ENCODE measurements around the gene LGALS1. TPM values are rescaled to one million over a fixed set of nuclear protein-coding genes. Genes with fewer than 3 reads are reported as not detected.

LGALS1 gene
- total and polyA plus RNA-seq, 4 donors = 347 to 1,622 (median 947) TPM

- no peak overlapping the region for H3K4me3 ChIP-seq
- no peak for ATAC-seq (ENCODE audit: insufficient read depth, low FRiP score)
- H3K27ac ChIP-seq (ENCODE audit: low read depth in 1 of 2, low read length in 1 of 2) = no peak overlapping the region
- TF ChIP-seq CTCF (IDR thresholded peaks at IDR 0.05; ENCODE audit: control extremely low read depth, extremely low read depth) = no peak
- DNase-seq = no peak
- H3K4me1 ChIP-seq (ENCODE audit: control insufficient read depth in 5 of 5, insufficient read depth in 5 of 5, low read length in 5 of 5) = peaks cover 0 to 3% (median 0%) of the 10 kb centered on the region in 5 donors
- no peaks in the 10 kb centered on the region for H3K27me3 ChIP-seq (ENCODE audit: control insufficient read depth in 3 of 3, insufficient read depth in 3 of 3, low read length in 2 of 3)
- no peaks in the 10 kb centered on the region for H3K9me3 ChIP-seq (ENCODE audit: control insufficient read depth in 4 of 4, insufficient read depth in 3 of 4, low read length in 3 of 4)
- no peaks in the 10 kb centered on the region for H3K36me3 ChIP-seq (ENCODE audit: control insufficient read depth in 4 of 4, insufficient read depth in 4 of 4, low read length in 4 of 4)
- WGBS, 2 donors = 92 to 97% methylated on average over 10 of the region's 10 CpGs
- H3K9ac ChIP-seq (ENCODE audit: insufficient read depth in 1 of 2, low read length in 2 of 2) = no peak overlapping the region
These were observed 36.1 kb downstream of the LGALS1 start for GRCh38 chr22:37711490-37711889.

- DNase-seq (no peak), ATAC-seq (ENCODE audit: insufficient read depth, low FRiP score) (no peak)
- Histone ChIP-seq H3K27ac (ENCODE audit: low read depth in 1 of 2, low read length in 1 of 2) (no peak overlapping the region), H3K36me3 (ENCODE audit: control insufficient read depth in 4 of 4, insufficient read depth in 4 of 4, low read length in 4 of 4) (no peaks in the 10 kb centered on the region), H3K27me3 (ENCODE audit: control insufficient read depth in 3 of 3, insufficient read depth in 3 of 3, low read length in 2 of 3) (no peaks in the 10 kb centered on the region), H3K9ac (ENCODE audit: insufficient read depth in 1 of 2, low read length in 2 of 2) (no peak overlapping the region), H3K9me3 (ENCODE audit: control insufficient read depth in 4 of 4, insufficient read depth in 3 of 4, low read length in 3 of 4) (no peaks in the 10 kb centered on the region), H3K4me3 (no peak overlapping the region), H3K4me1 (ENCODE audit: control insufficient read depth in 5 of 5, insufficient read depth in 5 of 5, low read length in 5 of 5) (no peaks in the 10 kb centered on the region)
- WGBS, 2 donors = 89 to 96% methylated on average over 7 of the region's 7 CpGs
- TF ChIP-seq CTCF (IDR thresholded peaks at IDR 0.05; ENCODE audit: control extremely low read depth, extremely low read depth) = no peak
These were observed 38.3 kb downstream of the LGALS1 start for GRCh38 chr22:37713761-37714160.

- DNase-seq (no peak), ATAC-seq (ENCODE audit: insufficient read depth, low FRiP score) (no peak)
- no peak overlapping the region for H3K27ac ChIP-seq (ENCODE audit: low read depth in 1 of 2, low read length in 1 of 2)
- no peaks in the 10 kb centered on the region for H3K9me3 ChIP-seq (ENCODE audit: control insufficient read depth in 4 of 4, insufficient read depth in 3 of 4, low read length in 3 of 4)
- no peaks in the 10 kb centered on the region for H3K4me1 ChIP-seq (ENCODE audit: control insufficient read depth in 5 of 5, insufficient read depth in 5 of 5, low read length in 5 of 5)
- H3K27me3 ChIP-seq (ENCODE audit: control insufficient read depth in 3 of 3, insufficient read depth in 3 of 3, low read length in 2 of 3) = no peaks in the 10 kb centered on the region
- WGBS, 2 donors = 94 to 95% methylated on average over 2 of the region's 2 CpGs
- H3K9ac ChIP-seq (ENCODE audit: insufficient read depth in 1 of 2, low read length in 2 of 2) = no peak overlapping the region
- H3K36me3 ChIP-seq (ENCODE audit: control insufficient read depth in 4 of 4, insufficient read depth in 4 of 4, low read length in 4 of 4) = no peaks in the 10 kb centered on the region
- H3K4me3 ChIP-seq = no peak overlapping the region
- TF ChIP-seq CTCF (IDR thresholded peaks at IDR 0.05; ENCODE audit: control extremely low read depth, extremely low read depth) = no peak
These were observed 39.2 kb downstream of the LGALS1 start for GRCh38 chr22:37714634-37715033.

- Histone ChIP-seq H3K9me3 (ENCODE audit: control insufficient read depth in 4 of 4, insufficient read depth in 3 of 4, low read length in 3 of 4) (no peaks in the 10 kb centered on the region), H3K4me1 (ENCODE audit: control insufficient read depth in 5 of 5, insufficient read depth in 5 of 5, low read length in 5 of 5) (no peaks in the 10 kb centered on the region), H3K27me3 (ENCODE audit: control insufficient read depth in 3 of 3, insufficient read depth in 3 of 3, low read length in 2 of 3) (no peaks in the 10 kb centered on the region), H3K9ac (ENCODE audit: insufficient read depth in 1 of 2, low read length in 2 of 2) (no peak overlapping the region), H3K4me3 (no peak overlapping the region), H3K36me3 (ENCODE audit: control insufficient read depth in 4 of 4, insufficient read depth in 4 of 4, low read length in 4 of 4) (no peaks in the 10 kb centered on the region), H3K27ac (ENCODE audit: low read depth in 1 of 2, low read length in 1 of 2) (no peak overlapping the region)
- 95 to 96% methylated on average over 7 of the region's 7 CpGs for WGBS, 2 donors
- TF ChIP-seq CTCF (IDR thresholded peaks at IDR 0.05; ENCODE audit: control extremely low read depth, extremely low read depth) = no peak
- DNase-seq (no peak), ATAC-seq (ENCODE audit: insufficient read depth, low FRiP score) (no peak)
These were observed 40.3 kb downstream of the LGALS1 start for GRCh38 chr22:37715760-37716159.

All from lung (tissue), 12 donors.